ENCODE data around the gene MON1B.

DNA sequence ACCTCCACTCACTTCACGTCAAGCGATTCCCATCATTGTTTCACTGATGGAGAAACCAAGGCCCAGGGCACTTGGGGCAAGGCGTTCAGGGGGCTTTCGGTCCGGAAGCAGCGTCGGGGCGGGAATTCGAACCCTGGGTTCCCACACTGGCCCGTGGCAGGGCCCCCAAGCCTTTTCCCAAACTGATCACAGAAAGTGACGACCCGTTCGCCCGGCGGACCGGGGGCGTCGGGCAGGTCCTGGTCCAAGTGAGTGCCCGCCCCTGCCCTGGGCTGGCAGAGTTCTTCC, 856 bp upstream of the MON1B start:
- TF ChIP-seq CTCF (IDR thresholded peaks at IDR 0.05; ENCODE audit: low read length) (no peak), EZH2 (IDR thresholded peaks at IDR 0.05; ENCODE audit: borderline replicate concordance, low read length) (no peak)

Data from OCI-LY1 (cell line).